Measurements from ENCODE around the gene FOXK2. TPM values are rescaled to one million over a fixed set of nuclear protein-coding genes. Genes with fewer than 3 reads are reported as not detected.
"Not testable (repeated sequence)": the region's sequence is repeated elsewhere in the genome, so short reads cannot be mapped to it uniquely, and the experiment has no call there.

The FOXK2 gene
- total RNA-seq, 1 donor from 2014 or later: 88.3 TPM

- Mint-ChIP-seq H3K27me3 (ENCODE audit: low read depth) (no peaks in the 10 kb centered on the region), H3K36me3 (peaks cover 7% of the 10 kb centered on the region), H3K4me3 (no peak overlapping the region), H3K4me1 (peaks cover 24% of the 10 kb centered on the region), H3K27ac (peak overlapping the region; percentile 76), H3K9me3 (peaks cover 4% of the 10 kb centered on the region)
- TF ChIP-seq CTCF (IDR thresholded peaks at IDR 0.05; ENCODE audit: unreplicated experiment): no peak
- DNase-seq (ENCODE audit: low spot score in 2 of 2, unreplicated experiment in 2 of 2): no peak
Measured at GRCh38 chr17:82552580-82552979, 33.0 kb downstream of the FOXK2 start.

GRCh38 chr17:82553210-82553930 lies 33.8 kb downstream of the FOXK2 start:
- Mint-ChIP-seq H3K4me3 (no peak overlapping the region), H3K36me3 (peaks cover under 1% of the 10 kb centered on the region), H3K9me3 (no peaks in the 10 kb centered on the region), H3K27ac (no peak overlapping the region), H3K27me3 (ENCODE audit: low read depth) (no peaks in the 10 kb centered on the region), H3K4me1 (peaks cover 23% of the 10 kb centered on the region)
- no peak for TF ChIP-seq CTCF (IDR thresholded peaks at IDR 0.05; ENCODE audit: unreplicated experiment)
- no peak for DNase-seq (ENCODE audit: low spot score in 2 of 2, unreplicated experiment in 2 of 2)

DNA sequence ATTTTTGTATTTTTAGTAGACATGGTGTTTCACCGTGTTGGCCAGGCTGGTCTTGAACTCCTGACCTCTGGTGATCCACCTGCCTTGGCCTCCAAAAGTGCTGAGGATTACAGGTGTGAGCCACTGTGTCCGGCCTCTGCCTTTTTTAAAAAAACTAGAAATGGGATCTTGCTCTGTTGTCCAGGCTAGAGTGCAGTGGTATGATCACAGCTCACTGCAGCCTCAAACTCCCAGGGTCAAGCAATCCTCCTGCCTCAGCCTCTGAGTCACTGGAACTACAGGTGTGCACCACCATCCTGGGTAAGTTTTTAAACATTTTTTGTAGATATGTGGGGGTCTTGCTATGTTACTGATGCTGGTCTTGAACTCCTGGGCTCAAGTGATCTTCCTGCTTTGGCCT lies 38.0 kb downstream of the FOXK2 start:
- H3K36me3 Mint-ChIP-seq; DNase-seq (ENCODE audit: low spot score in 2 of 2, unreplicated experiment in 2 of 2); H3K27me3 Mint-ChIP-seq (ENCODE audit: low read depth); H3K9me3 Mint-ChIP-seq; H3K4me3 Mint-ChIP-seq; H3K27ac Mint-ChIP-seq: not testable (repeated sequence)
- peaks cover 13% of the 10 kb centered on the region for H3K4me1 Mint-ChIP-seq

- H3K27me3 Mint-ChIP-seq (ENCODE audit: low read depth): no peaks in the 10 kb centered on the region
- no peak for DNase-seq (ENCODE audit: low spot score in 2 of 2, unreplicated experiment in 2 of 2)
- TF ChIP-seq CTCF (IDR thresholded peaks at IDR 0.05; ENCODE audit: unreplicated experiment): no peak
- no peaks in the 10 kb centered on the region for H3K36me3 Mint-ChIP-seq
- no peak overlapping the region for H3K4me3 Mint-ChIP-seq
- H3K4me1 Mint-ChIP-seq: peaks cover 7% of the 10 kb centered on the region
- H3K27ac Mint-ChIP-seq: no peak overlapping the region
- H3K9me3 Mint-ChIP-seq: no peaks in the 10 kb centered on the region
Measured at GRCh38 chr17:82559566-82560251, 40.2 kb downstream of the FOXK2 start.

DNA sequence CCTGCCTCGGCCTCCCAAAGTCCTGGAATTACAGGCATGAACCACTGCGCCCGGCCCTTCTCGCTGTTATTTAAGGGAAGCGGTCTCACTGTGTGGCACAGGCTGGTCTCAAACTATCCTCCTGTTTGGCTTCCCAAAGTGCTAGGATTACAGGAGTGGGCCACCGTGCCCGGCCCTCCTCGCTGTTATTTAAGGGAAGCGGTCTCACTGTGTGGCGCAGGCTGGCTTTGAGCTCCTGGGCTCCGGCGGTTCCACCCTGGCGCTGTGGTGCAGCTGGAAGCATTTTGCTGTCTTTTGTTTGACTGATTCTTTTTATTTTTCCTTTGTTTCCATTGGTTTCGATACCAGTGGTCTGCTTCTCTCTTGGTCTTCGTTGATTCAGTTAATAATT lies 40.7 kb downstream of the FOXK2 start:
- Mint-ChIP-seq H3K36me3 (peaks cover 5% of the 10 kb centered on the region), H3K27me3 (ENCODE audit: low read depth) (no peaks in the 10 kb centered on the region), H3K27ac (no peak overlapping the region), H3K4me3 (no peak overlapping the region), H3K4me1 (peaks cover 7% of the 10 kb centered on the region), H3K9me3 (no peaks in the 10 kb centered on the region)
- no peak for DNase-seq (ENCODE audit: low spot score in 2 of 2, unreplicated experiment in 2 of 2)
- TF ChIP-seq CTCF (IDR thresholded peaks at IDR 0.05; ENCODE audit: unreplicated experiment): no peak

- TF ChIP-seq CTCF (IDR thresholded peaks at IDR 0.05; ENCODE audit: unreplicated experiment): no peak
- Mint-ChIP-seq H3K4me1 (peaks cover 7% of the 10 kb centered on the region), H3K27ac (no peak overlapping the region), H3K36me3 (peaks cover 11% of the 10 kb centered on the region), H3K9me3 (no peaks in the 10 kb centered on the region), H3K27me3 (ENCODE audit: low read depth) (no peaks in the 10 kb centered on the region), H3K4me3 (no peak overlapping the region)
- DNase-seq (ENCODE audit: low spot score in 2 of 2, unreplicated experiment in 2 of 2): no peak
Measured at GRCh38 chr17:82560802-82561428, 41.4 kb downstream of the FOXK2 start.
